ENCODE measurements around the gene PFDN1. TPM values are rescaled to one million over a fixed set of nuclear protein-coding genes. Genes with fewer than 3 reads are reported as not detected.

Gene PFDN1
- total RNA-seq: 47.7 and 51.8 TPM in 2 replicates

GRCh38 chr5:140302786-140303639 is at the start of gene PFDN1:
TSS of gene PFDN1 (minus strand) at chr5:140303101. CDS start at chr5:140303073, 28 bp downstream.

GRCh38 chr5:140346348-140347221 is 43.7 kb upstream of the PFDN1 start, which contains the start of gene HBEGF:
TSS of gene HBEGF (minus strand) at chr5:140346603. CDS start at chr5:140346328, 275 bp downstream.

Other genes with a start within 250 kb of the PFDN1 start
- gene PURA, start 189.0 kb downstream of the PFDN1 start, total RNA-seq: 11.4 and 14.3 TPM in 2 replicates
- gene IGIP, start 177.2 kb downstream of the PFDN1 start, total RNA-seq: 3.7 TPM in 2 replicates
- 22.3 and 25.7 TPM in 2 replicates for gene CYSTM1, start 127.9 kb downstream of the PFDN1 start, total RNA-seq
- 0.73 and 1.4 TPM in 2 replicates for gene HBEGF, start 43.5 kb upstream of the PFDN1 start, total RNA-seq
- not detected in 2 replicates for gene SLC4A9, start 57.1 kb upstream of the PFDN1 start, total RNA-seq
- gene ANKHD1, start 98.7 kb upstream of the PFDN1 start, total RNA-seq: 58.8 and 79.0 TPM in 2 replicates
- gene EIF4EBP3, start 244.6 kb upstream of the PFDN1 start, total RNA-seq: 0.39 and 2.6 TPM in 2 replicates